K562 (cell line): Measurements from ENCODE around the gene HDHD3. TPM values are rescaled to one million over a fixed set of nuclear protein-coding genes. Genes with fewer than 3 reads are reported as not detected.

Experiments
- ATAC-seq: fragments of 200-7000 bp; cut with Tn5 transposase; 3 replicates; pipeline ENCODE4 v1.9.1; 2020; ENCODE audit warnings: moderate library complexity
- BruUV-seq: library from RNA; stranded (reverse); fragments of 400-500 nt; replicated peaks from 2 replicates; lab custom pipeline; 2021; lab: Mats Ljungman, UMichigan
- CTCF ChIA-PET: fragments of 300-600 bp; formaldehyde crosslinking; extraction: SDS; loops from one replicate; lab custom pipeline; 2021; ENCODE audit warnings: low intra/inter-chr PET ratio; lab: Yijun Ruan, JAX
- POLR2A ChIA-PET: fragments of 300-600, 350-650 bp; sonication (Branson Sonifier 250); formaldehyde crosslinking; extraction: SDS; loops from one replicate; lab custom pipeline; 2021; ENCODE audit warnings: antibody characterized with exemption, inconsistent platforms; lab: Yijun Ruan, JAX
- DNase-seq, 4 experiments: peaks; one replicate each; pipeline versions ENCODE4 v3.0.0 to v3.0.0-alpha.2; 2011 to 2018; ENCODE audit warnings: low spot score in 3 of 4, mixed read lengths in 3 of 4; ENCODE audit errors: extremely low read depth in 1 of 4
- FAIRE-seq: peaks from 2 replicates; lab custom pipeline; 2011; peaks lifted over from hg19 to GRCh38; lab: Jason Lieb, UNC
- H2AFZ ChIP-seq: 2 replicates; pipeline ENCODE4 v1.6.0; 2011; ENCODE audit warnings: low read depth, low read length, control low read depth, inconsistent platforms
- H3K27ac ChIP-seq: fragments of 200-600 bp; 3 replicates; pipeline ENCODE4 v1.8.0; 2011; ENCODE audit warnings: low read depth, mild to moderate bottlenecking, control low read depth, inconsistent platforms, low read length, moderate library complexity, mixed read lengths; ENCODE audit errors: extremely low read depth
- H3K27me3 ChIP-seq, 2 experiments: fragments of 300-600 bp in 1 of 2; 2 replicates in 1 of 2; 3 replicates in 1 of 2; pipeline versions ENCODE4 v1.6.0 to v1.8.0; 2011; ENCODE audit warnings: inconsistent platforms in 2 of 2, low read length in 2 of 2, mild to moderate bottlenecking in 1 of 2, mixed read lengths in 1 of 2, moderate library complexity in 1 of 2; ENCODE audit not compliant: control insufficient read depth in 2 of 2, insufficient read depth in 2 of 2
- H3K36me3 ChIP-seq: fragments of 300-600 bp; 3 replicates; pipeline ENCODE4 v1.8.0; 2011; ENCODE audit warnings: mild to moderate bottlenecking, low read length, inconsistent platforms; ENCODE audit not compliant: control insufficient read depth, insufficient read depth
- H3K4me1 ChIP-seq, 2 experiments: fragments of 200-600 bp in 1 of 2; replicated peaks in 1 of 2; 2 replicates in 1 of 2; 3 replicates in 1 of 2; pipeline versions ENCODE4 v1.5.1 to v1.8.0; 2011; ENCODE audit warnings: inconsistent platforms in 2 of 2, low read length in 2 of 2, mild to moderate bottlenecking in 1 of 2, mixed read lengths in 1 of 2, moderate library complexity in 1 of 2; ENCODE audit not compliant: control insufficient read depth in 2 of 2, insufficient read depth in 2 of 2
- H3K4me2 ChIP-seq: 2 replicates; pipeline ENCODE4 v1.6.1; 2011; ENCODE audit warnings: low read length, control low read depth, inconsistent platforms, mixed read lengths; ENCODE audit not compliant: insufficient read depth
- H3K4me3 ChIP-seq: fragments of 200-600 bp; sonication (generic), shearing (Covaris generic); 2 replicates; pipeline ENCODE4 v1.5.1; 2016; ENCODE audit warnings: control low read depth, inconsistent platforms
- H3K79me2 ChIP-seq: fragments of 200-600 bp; 3 replicates; pipeline ENCODE4 v1.8.0; 2011; ENCODE audit warnings: low read length, inconsistent platforms; ENCODE audit not compliant: control insufficient read depth, insufficient read depth
- H3K9ac ChIP-seq, 2 experiments: 2 replicates each; pipeline versions ENCODE4 v1.6.0 to v1.6.1; 2011; ENCODE audit warnings: low read depth in 2 of 2, low read length in 2 of 2, control low read depth in 1 of 2, inconsistent platforms in 1 of 2, mild to moderate bottlenecking in 1 of 2, mixed read lengths in 1 of 2; ENCODE audit not compliant: insufficient read depth in 1 of 2
- H3K9me1 ChIP-seq: one replicate; pipeline ENCODE4 v1.6.0; 2011; ENCODE audit warnings: inconsistent platforms, mild to moderate bottlenecking, low read length, moderate library complexity; ENCODE audit not compliant: control insufficient read depth, insufficient read depth
- H3K9me3 ChIP-seq: replicated peaks from 2 replicates; pipeline ENCODE4 v1.5.1; 2011; ENCODE audit warnings: low read depth, low read length, inconsistent platforms; ENCODE audit not compliant: control insufficient read depth, insufficient read depth
- H4K20me1 ChIP-seq: replicated peaks from 2 replicates; pipeline ENCODE4 v1.6.1; 2011; ENCODE audit warnings: low read length, inconsistent platforms, mixed read lengths; ENCODE audit not compliant: control insufficient read depth, insufficient read depth
- CCAR2 ChIP-seq: fragments of 200-400 bp; formaldehyde crosslinking; IDR thresholded peaks from 2 replicates; pipeline ENCODE4 v1.6.1; 2017; ENCODE audit warnings: mild to moderate bottlenecking, low read depth, low read length
- CHD4 ChIP-seq: fragments of 200-600 bp; sonication (generic); IDR thresholded peaks from 3 replicates; pipeline ENCODE4 v1.6.1; 2012; ENCODE audit warnings: low read depth, mild to moderate bottlenecking, mixed read lengths, low read length, inconsistent platforms; ENCODE audit not compliant: insufficient read depth, insufficient replicate concordance, poor library complexity, severe bottlenecking
- CTCFL ChIP-seq: IDR thresholded peaks from 2 replicates; pipeline ENCODE4 v1.6.1; 2011; ENCODE audit warnings: borderline replicate concordance, low read depth, mild to moderate bottlenecking, moderate library complexity, low read length; ENCODE audit not compliant: insufficient read depth, poor library complexity, severe bottlenecking
- DLX4 ChIP-seq: fragments of 250-450 bp; sonication (Bioruptor Pico); IDR thresholded peaks from 2 replicates; pipeline ENCODE4 v1.6.1; 2021; ENCODE audit warnings: mild to moderate bottlenecking
- FOSL1 ChIP-seq: fragments of 200-800 bp; sonication (Bioruptor generic); conservative IDR thresholded peaks from 2 replicates; pipeline ENCODE4 v1.6.1; 2016; ENCODE audit warnings: missing genetic modification characterization, missing compliant biosample characterization
- GABPB2 ChIP-seq: fragments of 250-450 bp; sonication (Bioruptor Pico); conservative IDR thresholded peaks from 2 replicates; pipeline ENCODE4 v1.5.1; 2021; ENCODE audit warnings: mild to moderate bottlenecking
- JUNB ChIP-seq: fragments of 450-650 bp; formaldehyde crosslinking; conservative IDR thresholded peaks from 2 replicates; pipeline ENCODE4 v1.4.0; 2020; ENCODE audit warnings: mild to moderate bottlenecking
- KLF16 ChIP-seq: IDR thresholded peaks from 2 replicates; pipeline ENCODE4 v1.6.1; 2016; ENCODE audit warnings: antibody characterized with exemption
- MCM7 ChIP-seq, 2 experiments: fragments of 450-650 bp; IDR thresholded peaks; 2 replicates each; pipeline ENCODE4 v1.6.1; 2016 to 2018
- MTF1 ChIP-seq: fragments of 250-450 bp; sonication (Bioruptor Pico); IDR thresholded peaks from 2 replicates; pipeline ENCODE4 v1.9.0; 2021; ENCODE audit warnings: moderate library complexity, mild to moderate bottlenecking, inconsistent platforms, borderline replicate concordance
- NFIC ChIP-seq: fragments of 450-650 bp; IDR thresholded peaks from 2 replicates; pipeline ENCODE4 v1.6.1; 2017; ENCODE audit warnings: mild to moderate bottlenecking, inconsistent platforms
- NFIX ChIP-seq: fragments of 250-450 bp; sonication (Bioruptor Pico); IDR thresholded peaks from 2 replicates; pipeline ENCODE4 v1.4.0; 2020; ENCODE audit warnings: low read depth, mild to moderate bottlenecking, moderate library complexity
- NFYB ChIP-seq: IDR thresholded peaks from 2 replicates; pipeline ENCODE4 v1.6.1; 2011; ENCODE audit warnings: mild to moderate bottlenecking, moderate library complexity; ENCODE audit not compliant: insufficient read length; ENCODE audit errors: extremely low read depth
- POLR2AphosphoS2 ChIP-seq: IDR thresholded peaks from 2 replicates; pipeline ENCODE4 v1.6.1; 2012; ENCODE audit warnings: low read length, improper control_type of control experiment
- RAD51 ChIP-seq: fragments of 450-650 bp; IDR thresholded peaks from 2 replicates; pipeline ENCODE4 v1.7.1; 2016; ENCODE audit warnings: low read depth, mild to moderate bottlenecking, borderline replicate concordance
- RFX1 ChIP-seq: fragments of 450-650 bp; IDR thresholded peaks from 2 replicates; pipeline ENCODE4 v1.6.1; 2016; ENCODE audit warnings: mild to moderate bottlenecking, moderate library complexity
- RFX5 ChIP-seq: IDR thresholded peaks from 2 replicates; pipeline ENCODE4 v1.6.1; 2011; ENCODE audit warnings: low read depth, mild to moderate bottlenecking, improper control_type of control experiment, low read length
- STAG1 ChIP-seq: sonication (generic); formaldehyde crosslinking; IDR thresholded peaks from 2 replicates; pipeline ENCODE4 v1.5.0; 2020; ENCODE audit warnings: missing genetic modification reagents, borderline replicate concordance
- TAF9B ChIP-seq: fragments of 450-650 bp; IDR thresholded peaks from 2 replicates; pipeline ENCODE4 v1.6.1; 2018; ENCODE audit warnings: mild to moderate bottlenecking; ENCODE audit not compliant: partially characterized antibody
- USF2 ChIP-seq: sonication (generic); formaldehyde crosslinking; IDR thresholded peaks from 2 replicates; pipeline ENCODE4 v1.5.0; 2020; ENCODE audit warnings: missing genetic modification reagents
- ZNF347 ChIP-seq: fragments of 450-650 bp; formaldehyde crosslinking; IDR thresholded peaks from 2 replicates; pipeline ENCODE4 v1.4.0; 2020; ENCODE audit warnings: low read depth, mild to moderate bottlenecking, moderate library complexity
- WGBS: fragments of 100-300 bp; shearing (Covaris generic); methylation state at CpG from one replicate; pipeline ENCODE4 v1.1.6; 2016; ENCODE audit warnings: low coverage, mixed read lengths; ENCODE audit not compliant: insufficient coverage; ENCODE audit errors: missing lambda C conversion rate; 5-methylcytosine and 5-hydroxymethylcytosine counted together
- in situ Hi-C: fragments of 300-500 bp; cut with MboI; formaldehyde crosslinking; loops from 4 replicates; pipeline ENCODE4 v1.15.0; 2018; ENCODE audit warnings: inconsistent platforms, mixed read lengths
- intact Hi-C: fragments of 100-400 bp; cut with micrococcal nuclease; formaldehyde crosslinking; loops from 2 replicates; pipeline ENCODE4 v1.14.2; 2022
- polyA plus RNA-seq, 8 experiments: library from polyadenylated mRNA; depleted of rRNA in 4 of 8; stranded (reverse) in 5 of 8; unstranded in 3 of 8; fragments of >200 nt; fragmentation: Nextera tagmentation in 2 of 8; fragmentation: Illumina TruSeq in 1 of 8; extraction: Ambion mirVana in 2 of 8; extraction: Trizol in 1 of 8; gene quantifications; 2 replicates each; pipeline versions ENCODE4 v1.2.1 to v1.2.3, GENCODE V29; 2011 to 2014; ENCODE audit warnings: inconsistent platforms in 1 of 8, missing spikeins in 1 of 8
- total RNA-seq, 7 experiments: library from RNA; depleted of rRNA in 6 of 7; stranded (reverse); fragments of >200 nt in 6 of 7; fragmentation: Illumina TruSeq in 2 of 7; extraction: Trizol in 2 of 7; gene quantifications; 2 replicates each; pipeline versions ENCODE4 v1.2.1 to v1.2.3, GENCODE V29; 2011 to 2021; ENCODE audit warnings: low replicate concordance in 1 of 7

The HDHD3 gene
- total and polyA plus RNA-seq, 9 of the 15 experiments (the other 6 are each of a cell fraction or from before 2014, with no cell fraction given) = 1.1 to 19.1 (median 10.9) TPM

GRCh38 chr9:113341712-113342410 lies 34.9 kb downstream of the HDHD3 start:
- BruUV-seq = no TSS peak
- POLR2A ChIA-PET = interaction anchor here (0.6 to 1.6 kb wide), 2 partner anchors 20 to 1171 kb away, joined by 3 to 4 read pairs; no protein-coding TSS in a partner anchor
- intact Hi-C loops (no loop called here), in situ Hi-C loops (no loop called here)
- no peaks in the 10 kb centered on the region for H3K36me3 ChIP-seq
- H3K9me3 ChIP-seq = no peaks in the 10 kb centered on the region
- no peaks in the 10 kb centered on the region for H3K27me3 ChIP-seq
- ATAC-seq (no peak), DNase-seq (peak in 1 of 4 experiments; percentile 47), FAIRE-seq (no peak)
- H2AFZ ChIP-seq = peak overlapping the region; percentile 3
- no peaks in the 10 kb centered on the region for H3K9me1 ChIP-seq
- CTCF ChIA-PET = no interaction called here
- no peak overlapping the region for H3K4me3 ChIP-seq
- no peaks in the 10 kb centered on the region for H4K20me1 ChIP-seq
- H3K27ac ChIP-seq = no peak overlapping the region
- no peak overlapping the region for H3K9ac ChIP-seq
- H3K4me2 ChIP-seq = no peak overlapping the region
- 44% methylated on average over 9 of the region's 9 CpGs for WGBS
- no peaks in the 10 kb centered on the region for H3K79me2 ChIP-seq
- H3K4me1 ChIP-seq = peaks cover 13 to 16% of the 10 kb centered on the region in 2 experiments; a peak in 4 of 5 replicates
- TF ChIP-seq USF2 (CRISPR knock-in tag) = no peak
- TF ChIP-seq TAF9B = no peak
- no peak for TF ChIP-seq NFYB
- no peak for TF ChIP-seq CCAR2
- TF ChIP-seq MCM7 (IDR thresholded peaks at IDR 0.05) = no peak
- TF ChIP-seq JUNB = no peak
- TF ChIP-seq ZNF347 (CRISPR knock-in tag) = no peak
- TF ChIP-seq STAG1 (CRISPR knock-in tag) = no peak
- TF ChIP-seq KLF16 = no peak
- TF ChIP-seq NFIC = peak; percentile 99
- peak; percentile 91 for TF ChIP-seq NFIX (CRISPR knock-in tag)
- TF ChIP-seq FOSL1 (tag) = 0 out of 2 replicates have a peak, but pooled peaks have one; percentile 31
- no peak for TF ChIP-seq POLR2AphosphoS2
- TF ChIP-seq CTCFL = no peak
- TF ChIP-seq MTF1 (CRISPR knock-in tag) = no peak
- no peak for TF ChIP-seq CHD4
- TF ChIP-seq RAD51 = no peak
- TF ChIP-seq RFX5 = no peak
- no peak for TF ChIP-seq RFX1
- TF ChIP-seq DLX4 = no peak
- no peak for TF ChIP-seq GABPB2 (CRISPR knock-in tag)
